PFSK-1 (cell line): Measurements from ENCODE around the gene IRF2.

Experiments used
- FOXP2 ChIP-seq: optimal IDR thresholded peaks from 2 replicates; pipeline ENCODE3; 2011; ENCODE audit warnings: borderline replicate concordance, control low read depth, inconsistent platforms; ENCODE audit not compliant: insufficient read depth; ENCODE audit errors: extremely low read length, extremely low read depth
- POLR2AphosphoS5 ChIP-seq: IDR thresholded peaks from 2 replicates; pipeline ENCODE4 v1.6.1; 2012; ENCODE audit warnings: low read depth, mild to moderate bottlenecking, control low read depth, low read length, moderate library complexity
- REST ChIP-seq, 2 experiments: IDR thresholded peaks; 2 replicates each; pipeline versions ENCODE4 v1.6.1 to v1.8.0; 2011 to 2012; ENCODE audit warnings: low read depth in 2 of 2, low read length in 2 of 2, control low read depth in 1 of 2, inconsistent platforms in 1 of 2, mild to moderate bottlenecking in 1 of 2, moderate library complexity in 1 of 2; ENCODE audit not compliant: insufficient read depth in 1 of 2
- SIN3A ChIP-seq: IDR thresholded peaks from 2 replicates; pipeline ENCODE4 v1.6.1; 2012; ENCODE audit warnings: mild to moderate bottlenecking, low read length, moderate library complexity, borderline replicate concordance; ENCODE audit not compliant: insufficient read depth
- TAF1 ChIP-seq: IDR thresholded peaks from 2 replicates; pipeline ENCODE4 v1.6.1; 2012; ENCODE audit warnings: low read length, control low read depth, borderline replicate concordance; ENCODE audit not compliant: insufficient read depth

The IRF2 gene

GRCh38 chr4:184337907-184338306 is 136.4 kb downstream of the IRF2 start:
- no peak for TF ChIP-seq REST (IDR thresholded peaks at IDR 0.05; ENCODE audit: insufficient read depth in 1 of 2, low read depth in 2 of 2, low read length in 2 of 2)
- no peak for TF ChIP-seq SIN3A
- no peak for TF ChIP-seq POLR2AphosphoS5
- no peak for TF ChIP-seq TAF1
- no peak for TF ChIP-seq FOXP2
